GM21723 (cell line): ENCODE measurements around the gene ARAP1.

Experiments used
- ATAC-seq: cut with Tn5 transposase; IDR thresholded peaks from one replicate; pipeline ENCODE4 v1.9.1; 2021; ENCODE audit warnings: mild to moderate bottlenecking, moderate library complexity; ENCODE audit not compliant: unreplicated experiment

Gene ARAP1

GRCh38 chr11:72668629-72669347, 83.4 kb downstream of the ARAP1 start:
- peak; percentile 91 for ATAC-seq

GRCh38 chr11:72665911-72666472, 86.2 kb downstream of the ARAP1 start:
- no peak for ATAC-seq

DNA sequence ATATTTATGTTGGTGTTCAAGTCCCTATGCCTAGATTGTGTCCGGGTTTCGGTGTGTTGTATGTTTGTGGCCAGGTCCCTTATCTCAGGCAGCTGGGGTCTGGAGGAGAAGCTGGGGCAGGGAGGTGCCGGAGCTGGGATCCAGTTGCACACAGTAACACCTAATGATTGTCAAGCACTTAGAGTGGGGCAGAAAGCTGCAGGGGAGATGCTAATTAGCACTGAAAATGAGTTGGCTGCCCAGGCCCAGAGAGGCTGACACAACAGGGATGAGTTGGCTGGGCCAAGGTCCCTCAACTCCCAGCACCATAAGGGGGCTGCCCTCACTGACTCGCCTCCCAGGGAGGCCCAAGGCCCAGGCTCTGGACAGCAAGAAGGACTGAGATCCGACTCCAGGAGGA, 90.2 kb downstream of the ARAP1 start:
- no peak for ATAC-seq

DNA sequence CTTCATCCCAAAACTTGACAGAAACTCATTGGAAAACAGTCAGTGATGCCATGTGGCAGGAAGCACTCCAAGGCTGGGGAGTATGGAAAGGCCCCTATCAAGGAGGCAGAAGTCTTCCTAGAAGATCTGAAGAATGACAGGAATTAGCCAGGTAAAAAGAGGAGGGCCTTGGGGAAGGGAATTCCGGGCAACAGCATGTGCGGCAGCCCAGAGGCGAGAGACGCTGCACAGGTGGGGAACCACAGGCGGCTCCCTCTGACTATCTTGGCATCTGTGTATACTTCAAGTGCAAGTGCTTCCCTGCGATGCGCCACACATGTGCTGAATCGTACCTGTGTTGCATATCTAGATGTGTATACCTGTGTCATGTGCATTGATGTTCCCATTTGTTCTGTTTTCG, 90.7 kb downstream of the ARAP1 start:
- ATAC-seq = no peak

DNA sequence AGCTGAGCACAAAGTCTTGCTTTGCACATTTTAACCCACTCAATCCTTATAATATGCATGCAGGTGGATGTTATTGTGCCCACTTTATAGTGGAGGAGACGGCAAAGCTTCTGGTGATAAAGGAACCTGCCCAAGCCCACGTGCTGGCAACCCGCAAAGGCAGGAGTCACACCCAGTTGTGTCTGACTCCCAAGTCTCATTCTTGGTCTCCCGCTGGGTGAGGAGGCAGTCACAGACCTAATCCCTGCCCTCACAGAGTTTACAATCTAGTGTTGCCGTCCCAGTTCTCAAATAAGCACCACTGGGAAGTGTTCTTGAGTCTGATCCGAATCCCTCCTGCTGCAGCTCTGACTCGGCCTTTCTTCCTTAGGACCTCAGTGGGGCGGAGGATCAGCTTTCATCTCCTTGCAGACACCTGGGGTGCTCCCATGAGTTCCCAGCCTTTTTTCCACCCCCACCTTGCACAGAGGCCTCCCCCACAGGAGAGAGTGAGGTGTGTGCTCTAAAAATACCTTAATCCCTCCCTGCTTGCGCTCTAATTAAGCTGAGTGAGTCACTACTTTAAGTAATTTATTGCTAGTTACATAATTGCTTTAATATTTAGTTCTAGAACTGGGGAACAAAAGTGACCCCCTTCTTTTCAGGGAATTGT, 93.1 kb downstream of the ARAP1 start:
- no peak for ATAC-seq

- no peak for ATAC-seq
These were observed 94.7 kb downstream of the ARAP1 start for GRCh38 chr11:72657411-72658100.

DNA sequence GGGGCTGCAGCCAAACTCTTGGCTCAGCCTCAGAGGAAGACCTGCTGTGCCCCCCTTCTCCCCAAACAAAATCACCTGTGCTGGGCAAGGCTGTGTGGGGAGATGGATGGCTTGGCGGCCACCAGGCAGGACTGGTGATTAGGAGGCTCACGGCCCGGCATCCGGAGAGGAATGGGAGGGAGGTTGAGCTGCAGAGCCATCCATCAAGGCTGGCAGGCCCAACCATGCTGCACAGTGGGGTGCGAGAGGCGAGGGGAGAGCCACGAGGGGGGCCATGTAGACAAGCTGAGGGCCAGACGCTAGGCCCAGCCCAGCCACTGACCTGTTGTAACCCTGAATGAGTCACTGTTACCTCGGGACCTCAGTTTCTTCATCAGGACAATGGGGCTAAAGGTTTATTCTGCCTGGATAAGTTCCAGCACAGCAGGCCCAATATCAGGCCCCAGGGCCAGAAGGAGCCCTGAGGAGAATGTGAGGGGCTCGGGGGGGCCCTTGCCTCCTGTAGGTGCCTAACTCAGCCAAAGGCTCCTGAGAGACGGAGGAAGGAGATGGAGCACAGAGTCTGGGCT, 96.2 kb downstream of the ARAP1 start:
- no peak for ATAC-seq

GRCh38 chr11:72655014-72655413, 97.2 kb downstream of the ARAP1 start:
- ATAC-seq = no peak

DNA sequence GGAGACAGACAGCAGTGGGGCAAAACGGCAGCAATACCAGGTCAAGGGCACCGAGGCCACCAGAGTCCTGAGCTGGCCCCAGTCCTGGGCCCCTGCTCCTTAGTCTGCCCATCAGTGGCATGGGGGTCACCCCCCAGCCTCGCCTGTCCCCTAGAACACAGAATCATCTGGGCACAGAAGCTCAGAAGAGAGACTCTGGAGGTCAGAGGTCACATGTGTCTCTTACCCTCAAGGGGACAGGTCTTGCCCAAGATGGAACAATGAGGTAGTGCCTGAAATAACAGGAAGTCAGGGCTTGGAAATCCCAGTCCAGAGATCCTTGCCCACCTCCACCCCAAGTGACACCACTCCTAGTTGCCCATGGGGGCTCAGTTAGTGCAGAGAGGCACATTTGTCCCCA, 98.6 kb downstream of the ARAP1 start:
- no peak for ATAC-seq

- no peak for ATAC-seq
These were observed 99.2 kb downstream of the ARAP1 start for GRCh38 chr11:72652873-72653630.

GRCh38 chr11:72652133-72652532, 100.1 kb downstream of the ARAP1 start:
- ATAC-seq = no peak

- no peak for ATAC-seq
These were observed 102.8 kb downstream of the ARAP1 start for GRCh38 chr11:72649215-72649976.

DNA sequence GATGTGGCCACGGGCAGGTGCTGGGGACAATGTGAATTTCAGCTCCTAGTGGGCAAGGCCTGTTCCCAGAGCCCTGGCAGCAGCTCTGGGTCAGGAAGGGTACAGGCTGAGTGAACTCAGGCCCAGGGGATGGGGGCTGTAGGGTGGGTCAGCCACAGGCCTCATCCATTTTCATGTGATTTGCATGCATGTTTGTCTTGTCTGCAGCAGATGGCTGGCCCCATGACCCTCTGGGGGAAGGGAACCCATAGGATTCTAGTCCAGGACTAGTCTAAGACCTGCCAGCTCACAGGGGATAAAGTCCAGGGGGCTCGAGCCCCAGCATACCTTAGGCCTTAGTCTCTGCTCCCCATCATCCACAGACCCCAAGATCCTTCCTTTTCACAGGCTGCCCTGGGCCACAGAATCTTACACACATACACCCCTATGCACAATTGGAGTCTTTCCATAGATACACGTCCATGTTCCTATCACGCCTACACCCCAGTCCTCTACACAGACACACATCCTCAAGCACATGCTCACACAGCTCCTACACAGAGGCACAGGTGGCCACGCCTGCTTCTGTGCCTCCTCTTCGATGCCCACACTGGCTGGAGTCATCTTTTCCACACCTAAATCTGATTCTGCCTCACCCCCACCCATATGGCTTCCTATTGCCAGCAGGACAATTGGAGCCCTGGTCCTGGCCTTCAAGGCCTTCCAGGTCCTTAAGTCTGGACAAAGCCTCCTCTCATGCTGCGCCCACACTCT, 103.6 kb downstream of the ARAP1 start:
- ATAC-seq = no peak

- no peak for ATAC-seq
These were observed 104.3 kb downstream of the ARAP1 start for GRCh38 chr11:72647882-72648281.

DNA sequence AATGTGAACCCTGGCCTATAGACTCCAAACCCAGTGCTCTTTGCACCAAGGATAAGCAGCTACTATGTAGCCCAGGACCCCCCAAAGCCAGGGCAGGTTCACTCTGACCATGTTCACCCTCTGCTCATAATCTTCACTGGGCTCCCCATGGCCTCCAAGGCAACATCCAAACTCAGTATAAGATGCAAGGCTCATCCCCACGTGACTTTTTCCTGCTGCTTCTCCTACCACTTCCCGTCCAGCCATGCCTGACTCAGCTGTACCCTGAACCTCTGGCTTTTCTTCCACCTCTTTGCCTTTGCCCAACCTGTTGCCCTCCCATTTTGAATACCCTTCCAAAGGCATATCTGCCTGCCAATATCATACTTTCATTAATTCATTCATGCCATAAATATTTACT, 105.7 kb downstream of the ARAP1 start:
- ATAC-seq = no peak

GRCh38 chr11:72646024-72646423, 106.2 kb downstream of the ARAP1 start:
- ATAC-seq = no peak

- no peak for ATAC-seq
These were observed 108.7 kb downstream of the ARAP1 start for GRCh38 chr11:72643547-72643946.

DNA sequence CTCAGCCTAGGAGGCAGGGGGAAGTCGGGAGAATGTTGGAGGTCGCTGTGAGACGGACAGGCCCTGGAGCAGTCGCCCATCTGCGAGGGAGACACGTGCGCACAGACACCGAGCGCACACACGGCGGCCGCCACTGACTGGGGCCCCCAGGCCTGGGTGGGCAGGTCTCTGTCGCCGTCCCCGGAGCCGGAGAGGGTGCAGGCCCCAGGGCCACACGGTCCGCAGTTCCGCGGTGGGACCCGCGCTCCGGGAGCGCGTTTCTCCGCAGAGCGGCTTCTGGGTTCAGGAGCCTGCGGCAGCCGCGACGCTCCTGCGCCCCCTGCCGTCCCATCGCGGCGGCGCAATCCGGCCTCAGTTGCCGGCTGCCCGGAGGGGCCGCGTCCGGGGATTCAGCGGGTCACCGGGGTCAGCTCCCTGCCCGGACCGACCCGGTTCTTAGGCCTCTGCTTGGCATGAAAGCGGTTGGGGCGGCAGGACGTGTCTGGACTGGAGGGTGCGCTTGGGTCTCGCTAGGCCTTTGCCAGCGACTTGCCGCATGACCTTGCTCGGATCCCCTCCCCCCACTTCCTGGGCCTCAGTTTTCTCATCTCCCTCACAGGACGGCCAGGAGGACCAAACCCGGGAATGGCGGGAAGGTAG, 109.2 kb downstream of the ARAP1 start:
- ATAC-seq = peak; percentile 58
